C4-2B (cell line): ENCODE measurements around the gene PLA2G3.

Source experiments
- CTCF ChIP-seq: fragments of 450-650 bp; conservative IDR thresholded peaks from 2 replicates; pipeline ENCODE4 v1.5.1; 2017; ENCODE audit warnings: mild to moderate bottlenecking
- ZFX ChIP-seq: fragments of 450-650 bp; IDR thresholded peaks from 2 replicates; pipeline ENCODE4 v1.6.1; 2017

- TF ChIP-seq CTCF (no peak), ZFX (no peak)
These were observed 47.3 kb upstream of the PLA2G3 start for GRCh38 chr22:31187627-31188026.
